ENCODE measurements around the gene PACRG. TPM values are rescaled to one million over a fixed set of nuclear protein-coding genes. Genes with fewer than 3 reads are reported as not detected.

The PACRG gene
- total and polyA plus RNA-seq, 2 of the 13 experiments (the other 11 are each of a cell fraction or from before 2014, with no cell fraction given), result 0.13 TPM; not detected in 1

- in situ Hi-C loops (cut with HindIII; ENCODE audit: extremely low pct_ligation_motif_present, low pct_unique_long_range_greater_than_20kb) (loop anchor here (5.0 to 25.0 kb wide), 4 partner anchors 228 to 933 kb away; no protein-coding TSS in a partner anchor), intact Hi-C loops (cut with micrococcal nuclease; ENCODE audit: unreplicated experiment) (loop anchor here (2.0 to 5.0 kb wide), 3 partner anchors 229 to 1748 kb away; no protein-coding TSS in a partner anchor)
- Histone ChIP-seq H3K79me2 (ENCODE audit: insufficient read depth, low read length) (no peaks in the 10 kb centered on the region), H3K27me3 (ENCODE audit: control insufficient read depth in 1 of 2, insufficient read depth in 2 of 2, low read length in 2 of 2) (peaks cover 0 to 12% of the 10 kb centered on the region in 2 experiments; a peak in 4 of 5 replicates), H3K27ac (ENCODE audit: extremely low read length, insufficient read depth, low read length) (no peak overlapping the region), H4K20me1 (ENCODE audit: insufficient read depth, low read length) (no peaks in the 10 kb centered on the region), H3K9ac (ENCODE audit: insufficient read depth, low read depth, low read length) (no peak overlapping the region), H3K4me3 (replicated peaks in 1 of 3; ENCODE audit: insufficient read depth in 1 of 3, low read depth in 2 of 3, low read length in 3 of 3) (no peak overlapping the region), H2AFZ (ENCODE audit: low read length) (no peak overlapping the region), H3K4me1 (ENCODE audit: insufficient read depth, low read length) (peaks cover 18% of the 10 kb centered on the region), H3K36me3 (replicated peaks in 1 of 2; ENCODE audit: control insufficient read depth in 1 of 2, insufficient read depth in 2 of 2, low read length in 2 of 2) (no peaks in the 10 kb centered on the region), H3K4me2 (ENCODE audit: low read depth, low read length) (no peak overlapping the region), H3K9me3 (ENCODE audit: low read length) (no peaks in the 10 kb centered on the region)
- POLR2A ChIA-PET, result no interaction called here
- no peak for FAIRE-seq
- peak; percentile 40; the same call in 1 of the 2 replicates for TF ChIP-seq ZNF768 (CRISPR knock-in tag; IDR thresholded peaks at IDR 0.05)
- TF ChIP-seq E2F5 (CRISPR knock-in tag; conservative IDR thresholded peaks at IDR 0.05), result no peak
- WGBS (ENCODE audit: low lambda C conversion rate), result 70% methylated on average over 5 of the region's 7 CpGs
- BruUV-seq (replicated peaks), result no TSS peak
- no peak for DNase-seq (ENCODE audit: low spot score)
- CTCF ChIA-PET (ENCODE audit: low intra/inter-chr PET ratio, low total read pairs), result no interaction called here
- ATAC-seq, result no peak
Observed at GRCh38 chr6:163179721-163180120, 451.9 kb downstream of the PACRG start.

DNA sequence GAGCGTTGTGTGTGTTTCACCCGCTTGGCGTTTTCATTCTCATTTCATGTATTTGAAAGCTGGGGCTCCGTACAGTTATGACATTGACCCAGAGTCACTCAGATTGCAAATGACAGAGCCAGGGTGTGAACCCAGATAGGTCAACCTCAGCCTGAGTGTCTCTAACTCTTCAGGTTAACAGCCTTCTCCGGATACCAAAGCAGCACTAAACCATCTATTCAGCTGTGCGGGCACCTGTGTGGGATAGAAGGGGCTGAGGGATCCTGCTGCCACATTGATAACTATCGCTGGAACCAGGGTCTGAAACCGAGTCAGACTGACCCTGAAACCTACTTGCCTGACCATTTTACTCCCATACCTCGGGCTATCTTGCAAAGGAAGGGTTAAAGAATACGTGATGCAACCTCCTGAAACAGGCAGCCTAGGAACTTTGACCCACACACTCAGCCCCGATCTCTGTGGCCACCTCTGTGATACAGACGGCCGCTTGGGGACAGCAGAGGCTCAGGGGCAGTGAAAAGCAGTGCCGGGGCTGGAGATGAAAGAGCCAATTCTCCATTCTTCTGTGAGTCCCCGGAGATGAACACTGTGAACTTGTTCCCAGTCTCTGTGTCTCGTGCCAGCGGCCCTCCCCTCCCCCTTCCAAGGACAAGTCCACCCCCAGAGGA lies 453.2 kb downstream of the PACRG start:
- Histone ChIP-seq H3K36me3 (replicated peaks in 1 of 2; ENCODE audit: control insufficient read depth in 1 of 2, insufficient read depth in 2 of 2, low read length in 2 of 2) (no peaks in the 10 kb centered on the region), H3K4me1 (ENCODE audit: insufficient read depth, low read length) (peaks cover 18% of the 10 kb centered on the region), H4K20me1 (ENCODE audit: insufficient read depth, low read length) (no peaks in the 10 kb centered on the region), H3K27ac (ENCODE audit: extremely low read length, insufficient read depth, low read length) (peak overlapping the region; percentile 4), H3K27me3 (ENCODE audit: control insufficient read depth in 1 of 2, insufficient read depth in 2 of 2, low read length in 2 of 2) (peaks cover 0 to 12% of the 10 kb centered on the region in 2 experiments; a peak in 4 of 5 replicates), H3K4me2 (ENCODE audit: low read depth, low read length) (peak overlapping the region; percentile 70), H3K9ac (ENCODE audit: insufficient read depth, low read depth, low read length) (no peak overlapping the region), H2AFZ (ENCODE audit: low read length) (peak overlapping the region; percentile 84), H3K9me3 (ENCODE audit: low read length) (no peaks in the 10 kb centered on the region), H3K79me2 (ENCODE audit: insufficient read depth, low read length) (no peaks in the 10 kb centered on the region), H3K4me3 (replicated peaks in 1 of 3; ENCODE audit: insufficient read depth in 1 of 3, low read depth in 2 of 3, low read length in 3 of 3) (peak overlapping the region in 1 of 3 experiments; percentile 24; a peak in 2 of 6 replicates)
- no TSS peak for BruUV-seq (replicated peaks)
- peak; percentile 91 for DNase-seq (ENCODE audit: low spot score)
- WGBS (ENCODE audit: low lambda C conversion rate), result 31% methylated on average over 15 of the region's 17 CpGs
- peak; percentile 100 for ATAC-seq
- CTCF ChIA-PET (ENCODE audit: low intra/inter-chr PET ratio, low total read pairs), result interaction anchor here (0.7 to 1.1 kb wide), 3 partner anchors 236 to 775 kb away, joined by 3 to 7 read pairs (median 6); no protein-coding TSS in a partner anchor
- POLR2A ChIA-PET, result no interaction called here
- in situ Hi-C loops (cut with HindIII; ENCODE audit: extremely low pct_ligation_motif_present, low pct_unique_long_range_greater_than_20kb), result loop anchor here (5.0 to 25.0 kb wide), 4 partner anchors 226 to 931 kb away; no protein-coding TSS in a partner anchor
- peak; percentile 99 for FAIRE-seq
- intact Hi-C loops (cut with micrococcal nuclease; ENCODE audit: unreplicated experiment), result loop anchor here (1.0 to 5.0 kb wide), 6 partner anchors 228 to 1746 kb away; no protein-coding TSS in a partner anchor
- TF ChIP-seq XBP1 (CRISPR knock-in tag; IDR thresholded peaks at IDR 0.05) (no peak), ZNF234 (CRISPR knock-in tag; conservative IDR thresholded peaks at IDR 0.05) (no peak), ZNF232 (CRISPR knock-in tag; IDR thresholded peaks at IDR 0.05; ENCODE audit: borderline replicate concordance) (peak; percentile 88; the same call in 1 of the 2 replicates), ELF1 (CRISPR knock-in tag; IDR thresholded peaks at IDR 0.05) (peak; percentile 64), SMAD9 (CRISPR knock-in tag; IDR thresholded peaks at IDR 0.05) (0 out of 2 replicates have a peak, but pooled peaks have one; percentile 49), TSC22D2 (CRISPR knock-in tag; IDR thresholded peaks at IDR 0.05; ENCODE audit: borderline replicate concordance) (peak; percentile 84; the same call in 1 of the 2 replicates), ZBTB33 (CRISPR knock-in tag; IDR thresholded peaks at IDR 0.05) (peak; percentile 88), MED1 (CRISPR knock-in tag; IDR thresholded peaks at IDR 0.05) (peak; percentile 88)
